ENCODE data around the gene KLHDC7A. TPM values are rescaled to one million over a fixed set of nuclear protein-coding genes. Genes with fewer than 3 reads are reported as not detected.

The KLHDC7A gene
- total RNA-seq, 1 experiment from 2014 or later = not detected

DNA sequence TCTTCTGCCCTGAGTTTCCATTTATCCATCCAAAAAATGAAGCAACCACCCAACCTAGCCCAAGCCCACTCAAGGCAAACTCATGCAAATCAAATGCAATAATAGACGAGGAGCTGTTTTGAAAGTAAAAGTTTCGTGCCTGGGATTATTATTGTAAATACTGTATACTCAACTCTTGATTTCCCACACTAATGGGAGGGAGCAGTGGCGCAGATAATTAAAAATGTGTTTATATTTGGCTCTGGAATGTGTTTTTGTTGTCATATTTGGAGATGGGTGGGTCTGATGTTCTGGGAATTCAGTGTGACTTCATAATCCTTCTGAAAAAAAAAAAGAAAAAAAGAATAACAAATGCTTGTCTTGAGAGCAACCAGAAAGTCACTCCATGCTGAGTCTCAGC is 52.5 kb downstream of the KLHDC7A start:
- no peak for DNase-seq

DNA sequence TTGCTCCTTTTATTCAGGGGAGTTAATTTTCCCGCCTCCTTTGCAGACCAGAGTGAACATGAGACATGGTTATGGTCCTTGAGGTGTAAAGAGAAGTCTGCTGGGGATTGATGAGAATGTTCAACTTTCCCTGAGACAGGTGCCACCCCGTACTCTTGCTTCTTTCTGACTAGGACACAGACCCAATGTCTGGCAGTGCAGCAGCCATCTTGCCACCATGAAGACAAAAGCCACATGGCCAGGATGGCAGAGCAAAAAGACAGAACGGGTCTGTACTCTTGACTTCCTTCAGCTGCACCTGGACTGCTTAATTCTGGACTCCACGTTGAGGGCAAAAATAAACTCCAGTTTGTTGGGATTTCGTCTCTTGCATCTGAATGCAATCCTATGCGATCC is 54.1 kb downstream of the KLHDC7A start:
- no peaks in the 10 kb centered on the region for H3K36me3 ChIP-seq
- H3K9me3 ChIP-seq (replicated peaks) = no peaks in the 10 kb centered on the region
- DNase-seq = no peak
- H3K4me3 ChIP-seq = no peak overlapping the region
- H3K27me3 ChIP-seq = peaks cover 33% of the 10 kb centered on the region; the same call in 1 of the 2 replicates
- no peak overlapping the region for H3K27ac ChIP-seq
- H3K4me1 ChIP-seq = no peaks in the 10 kb centered on the region

More for the DNA sequence above, 52.5 kb downstream of the KLHDC7A start:
- no peak overlapping the region for H3K27ac ChIP-seq
- peaks cover 29% of the 10 kb centered on the region; the same call in 1 of the 2 replicates for H3K27me3 ChIP-seq
- no peak overlapping the region for H3K4me3 ChIP-seq
- no peaks in the 10 kb centered on the region for H3K9me3 ChIP-seq (replicated peaks)
- no peaks in the 10 kb centered on the region for H3K36me3 ChIP-seq
- no peaks in the 10 kb centered on the region for H3K4me1 ChIP-seq

Other genes starting within 250 kb of the KLHDC7A start
- 0.16 TPM in 1 of 2 replicates, not detected in the other for gene PAX7, start 149.9 kb downstream of the KLHDC7A start, total RNA-seq (2014; rRNA removed; shearing (Covaris generic))

Measured in SJCRH30 (cell line).